ENCODE results near the gene MOAP1.

- TF ChIP-seq ZNF274 (IDR thresholded peaks at IDR 0.05; ENCODE audit: low read length) = no peak
- TF ChIP-seq ZNF274 (tag by site-specific recombination; IDR thresholded peaks at IDR 0.05; ENCODE audit: borderline replicate concordance) = no peak
- TF ChIP-seq ZNF621 (tag by site-specific recombination; IDR thresholded peaks at IDR 0.05) = no peak
- TF ChIP-seq, protein P1, sequence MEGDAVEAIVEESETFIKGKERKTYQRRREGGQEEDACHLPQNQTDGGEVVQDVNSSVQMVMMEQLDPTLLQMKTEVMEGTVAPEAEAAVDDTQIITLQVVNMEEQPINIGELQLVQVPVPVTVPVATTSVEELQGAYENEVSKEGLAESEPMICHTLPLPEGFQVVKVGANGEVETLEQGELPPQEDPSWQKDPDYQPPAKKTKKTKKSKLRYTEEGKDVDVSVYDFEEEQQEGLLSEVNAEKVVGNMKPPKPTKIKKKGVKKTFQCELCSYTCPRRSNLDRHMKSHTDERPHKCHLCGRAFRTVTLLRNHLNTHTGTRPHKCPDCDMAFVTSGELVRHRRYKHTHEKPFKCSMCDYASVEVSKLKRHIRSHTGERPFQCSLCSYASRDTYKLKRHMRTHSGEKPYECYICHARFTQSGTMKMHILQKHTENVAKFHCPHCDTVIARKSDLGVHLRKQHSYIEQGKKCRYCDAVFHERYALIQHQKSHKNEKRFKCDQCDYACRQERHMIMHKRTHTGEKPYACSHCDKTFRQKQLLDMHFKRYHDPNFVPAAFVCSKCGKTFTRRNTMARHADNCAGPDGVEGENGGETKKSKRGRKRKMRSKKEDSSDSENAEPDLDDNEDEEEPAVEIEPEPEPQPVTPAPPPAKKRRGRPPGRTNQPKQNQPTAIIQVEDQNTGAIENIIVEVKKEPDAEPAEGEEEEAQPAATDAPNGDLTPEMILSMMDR (tag by site-specific recombination; IDR thresholded peaks at IDR 0.05) = no peak
- TF ChIP-seq SP2 (tag by site-specific recombination; IDR thresholded peaks at IDR 0.05) = no peak
- no peak for TF ChIP-seq ZNF449 (tag by site-specific recombination; IDR thresholded peaks at IDR 0.05)
Measured at GRCh38 chr14:93185349-93185720, 638 bp upstream of the MOAP1 start.
